H9 (cell line): Measurements from ENCODE around the gene CTIF. TPM values are rescaled to one million over a fixed set of nuclear protein-coding genes. Genes with fewer than 3 reads are reported as not detected.

Source experiments
- DNase-seq: peaks from one replicate; pipeline ENCODE4 v3.0.0-alpha.2; 2017
- H2AFZ ChIP-seq: one replicate; pipeline ENCODE4 v1.6.1; 2013; ENCODE audit warnings: mild to moderate bottlenecking, low read length, control low read depth, moderate library complexity
- H2AK5ac ChIP-seq: 2 replicates; pipeline ENCODE4 v1.6.1; 2013; ENCODE audit warnings: low read length, control low read depth, mixed read lengths; ENCODE audit not compliant: insufficient read length
- H2BK120ac ChIP-seq: one replicate; pipeline ENCODE4 v1.6.1; 2013; ENCODE audit warnings: low read depth, mild to moderate bottlenecking, low read length, control low read depth, inconsistent platforms; ENCODE audit not compliant: poor library complexity, severe bottlenecking
- H2BK12ac ChIP-seq: 2 replicates; pipeline ENCODE4 v1.6.1; 2013; ENCODE audit warnings: low read length, control low read depth, mixed read lengths, low read depth; ENCODE audit not compliant: insufficient read length
- H2BK15ac ChIP-seq: 2 replicates; pipeline ENCODE4 v1.6.1; 2013; ENCODE audit warnings: low read depth, low read length, control low read depth
- H2BK20ac ChIP-seq: one replicate; pipeline ENCODE4 v1.6.1; 2013; ENCODE audit warnings: low read depth, mild to moderate bottlenecking, low read length, control low read depth, inconsistent platforms; ENCODE audit not compliant: poor library complexity, severe bottlenecking
- H2BK5ac ChIP-seq: 2 replicates; pipeline ENCODE4 v1.6.1; 2013; ENCODE audit warnings: low read length, control low read depth, mixed read lengths; ENCODE audit not compliant: insufficient read length
- H3K14ac ChIP-seq: 2 replicates; pipeline ENCODE4 v1.6.1; 2013; ENCODE audit warnings: low read length, control low read depth; ENCODE audit not compliant: insufficient read depth
- H3K18ac ChIP-seq: 2 replicates; pipeline ENCODE4 v1.6.1; 2013; ENCODE audit warnings: low read depth, mild to moderate bottlenecking, mixed read lengths, low read length, control low read depth; ENCODE audit not compliant: insufficient read length
- H3K23ac ChIP-seq: 2 replicates; pipeline ENCODE4 v1.6.1; 2013; ENCODE audit warnings: low read length, control low read depth, mixed read lengths, low read depth; ENCODE audit not compliant: insufficient read length
- H3K23me2 ChIP-seq: 2 replicates; pipeline ENCODE4 v1.6.1; 2013; ENCODE audit warnings: low read depth, mild to moderate bottlenecking, mixed read lengths, low read length, control low read depth; ENCODE audit not compliant: insufficient read length, poor library complexity, severe bottlenecking
- H3K27ac ChIP-seq: 2 replicates; pipeline ENCODE4 v1.5.1; 2013; ENCODE audit warnings: low read length, control low read depth, mixed read lengths, low read depth; ENCODE audit not compliant: insufficient read length
- H3K27me3 ChIP-seq: 2 replicates; pipeline ENCODE4 v1.6.1; 2013; ENCODE audit warnings: low read length, control low read depth, inconsistent platforms; ENCODE audit not compliant: insufficient read depth
- H3K4ac ChIP-seq: 2 replicates; pipeline ENCODE4 v1.6.1; 2013; ENCODE audit warnings: low read depth, mild to moderate bottlenecking, control low read depth, inconsistent platforms, low read length, moderate library complexity
- H3K4me1 ChIP-seq: 2 replicates; pipeline ENCODE4 v1.6.1; 2013; ENCODE audit warnings: low read length, control low read depth, inconsistent platforms; ENCODE audit not compliant: insufficient read depth
- H3K4me2 ChIP-seq: 2 replicates; pipeline ENCODE4 v1.6.1; 2013; ENCODE audit warnings: low read length, control low read depth, mixed read lengths; ENCODE audit not compliant: insufficient read length, insufficient read depth
- H3K56ac ChIP-seq: 2 replicates; pipeline ENCODE4 v1.6.1; 2013; ENCODE audit warnings: low read depth, mild to moderate bottlenecking, mixed read lengths, low read length, control low read depth; ENCODE audit not compliant: insufficient read length
- H3K79me1 ChIP-seq: 2 replicates; pipeline ENCODE4 v1.6.1; 2013; ENCODE audit warnings: low read depth, mild to moderate bottlenecking, moderate library complexity, low read length, control low read depth, inconsistent platforms; ENCODE audit not compliant: insufficient read depth, poor library complexity, severe bottlenecking
- H3K79me2 ChIP-seq: 2 replicates; pipeline ENCODE4 v1.6.1; 2013; ENCODE audit warnings: low read length, control low read depth, inconsistent platforms; ENCODE audit not compliant: insufficient read depth
- H3K9ac ChIP-seq: 2 replicates; pipeline ENCODE4 v1.6.1; 2013; ENCODE audit warnings: low read length, control low read depth, mixed read lengths; ENCODE audit not compliant: insufficient read length; ENCODE audit errors: extremely low read depth
- H3K9me3 ChIP-seq: one replicate; pipeline ENCODE4 v1.6.1; 2013; ENCODE audit warnings: low read depth, low read length, inconsistent platforms; ENCODE audit not compliant: control insufficient read depth
- H3T11ph ChIP-seq: one replicate; pipeline ENCODE4 v1.6.1; 2013; ENCODE audit warnings: mild to moderate bottlenecking, low read length, control low read depth, inconsistent platforms
- H4K20me1 ChIP-seq: one replicate; pipeline ENCODE4 v1.6.1; 2013; ENCODE audit not compliant: control insufficient read depth, insufficient read length, insufficient read depth
- H4K5ac ChIP-seq: 2 replicates; pipeline ENCODE4 v1.6.1; 2013; ENCODE audit warnings: low read depth, mild to moderate bottlenecking, mixed read lengths, low read length, control low read depth; ENCODE audit not compliant: insufficient read length
- H4K8ac ChIP-seq: replicated peaks from 2 replicates; pipeline ENCODE4 v1.6.1; 2013; ENCODE audit warnings: low read length, control low read depth, mixed read lengths, low read depth; ENCODE audit not compliant: insufficient read length
- H4K91ac ChIP-seq: 2 replicates; pipeline ENCODE4 v1.6.1; 2013; ENCODE audit warnings: low read depth, mild to moderate bottlenecking, moderate library complexity, mixed read lengths, low read length, control low read depth; ENCODE audit not compliant: insufficient read length
- H3K27ac Mint-ChIP-seq, 3 experiments: 2 replicates in 2 of 3; 3 replicates in 1 of 3; pipeline ENCODE4 v1.8.0; 2020 to 2021; ENCODE audit warnings: mixed read lengths in 3 of 3, mild to moderate bottlenecking in 1 of 3, moderate library complexity in 1 of 3
- H3K27me3 Mint-ChIP-seq: 2 replicates; pipeline ENCODE4 v1.8.0; 2021; ENCODE audit warnings: low read depth, mild to moderate bottlenecking, moderate library complexity, mixed read lengths
- H3K36me3 Mint-ChIP-seq, 3 experiments: 2 replicates in 2 of 3; 3 replicates in 1 of 3; pipeline ENCODE4 v1.8.0; 2020 to 2021; ENCODE audit warnings: low read depth in 3 of 3, mixed read lengths in 3 of 3; ENCODE audit not compliant: insufficient read depth in 1 of 3
- H3K4me1 Mint-ChIP-seq, 2 experiments: 2 replicates each; pipeline ENCODE4 v1.8.0; 2020; ENCODE audit warnings: mixed read lengths in 2 of 2
- H3K4me3 Mint-ChIP-seq, 2 experiments: 2 replicates in 1 of 2; 3 replicates in 1 of 2; pipeline ENCODE4 v1.8.0; 2020 to 2021; ENCODE audit warnings: mild to moderate bottlenecking in 2 of 2, mixed read lengths in 2 of 2, moderate library complexity in 1 of 2
- H3K9me3 Mint-ChIP-seq, 2 experiments: 2 replicates in 1 of 2; 3 replicates in 1 of 2; pipeline ENCODE4 v1.8.0; 2020; ENCODE audit warnings: mild to moderate bottlenecking in 2 of 2, mixed read lengths in 2 of 2, moderate library complexity in 1 of 2
- WGBS: extraction: QIAGEN DNeasy Blood & Tissue Kit; methylation state at CpG from one replicate; pipeline ENCODE4 v1.1.7; 2013; ENCODE audit warnings: missing lambda C conversion rate, low lambda C conversion rate, mixed read lengths; ENCODE audit not compliant: insufficient read length; ENCODE audit errors: extremely low coverage; 5-methylcytosine and 5-hydroxymethylcytosine counted together
- total RNA-seq: library from RNA; stranded (reverse); gene quantifications from 2 replicates; pipeline ENCODE4 v1.2.1, GENCODE V29; 2021
- TF ChIP-seq, protein P1 (sequence below): fragments of 200-600 bp; sonication (generic); conservative IDR thresholded peaks from 3 replicates; pipeline ENCODE4 v1.8.0; 2021; ENCODE audit warnings: antibody characterized with exemption, mild to moderate bottlenecking

CTIF gene
- total RNA-seq, 1 experiment from 2014 or later = 15.8 TPM

DNA sequence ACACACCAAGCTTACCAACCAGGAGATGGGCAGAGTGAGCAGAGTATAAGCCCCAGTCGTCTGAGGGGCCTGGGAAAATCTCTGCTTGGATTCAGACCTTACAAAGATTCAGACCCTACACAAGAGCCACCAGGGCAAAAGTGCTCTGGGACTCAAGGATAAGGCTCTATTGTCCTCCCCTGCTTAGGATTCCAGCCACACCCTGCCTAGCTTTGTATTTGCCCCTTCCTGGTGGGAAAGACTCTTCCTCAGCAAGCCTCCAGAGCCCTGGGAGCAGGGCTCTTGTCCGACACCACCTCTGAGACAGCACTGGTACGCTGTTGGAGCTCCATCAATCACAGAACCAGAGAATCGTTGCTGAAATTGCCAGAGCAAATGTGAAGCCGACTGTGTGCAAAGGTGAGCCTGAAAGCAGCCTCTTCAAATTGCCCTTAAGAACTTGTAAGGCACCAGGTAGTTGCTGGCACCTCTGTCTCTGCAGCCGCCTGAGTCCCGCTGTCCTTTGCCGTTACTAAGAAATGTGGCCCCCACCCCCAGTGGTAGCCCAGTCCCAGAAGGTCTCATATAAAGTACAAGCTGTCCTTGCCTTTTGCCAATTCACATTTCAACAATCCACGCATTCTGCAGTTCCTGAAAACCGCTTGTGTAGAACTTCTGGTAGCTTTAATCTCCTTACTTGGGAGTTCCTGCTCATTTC is 148.7 kb downstream of the CTIF start:
- H3K4me1 Mint-ChIP-seq = peaks cover 2 to 5% of the 10 kb centered on the region in 2 experiments; a peak in 1 of 4 replicates
- Histone ChIP-seq H4K5ac (no peak overlapping the region), H2BK20ac (no peak overlapping the region), H2AK5ac (no peak overlapping the region), H2BK120ac (no peak overlapping the region), H2BK5ac (no peak overlapping the region), H4K20me1 (no peaks in the 10 kb centered on the region), H3K23ac (no peak overlapping the region), H4K8ac (no peak overlapping the region), H3K18ac (no peak overlapping the region), H2BK15ac (no peak overlapping the region), H3K56ac (no peak overlapping the region), H3K4me1 (no peaks in the 10 kb centered on the region), H3K23me2 (no peaks in the 10 kb centered on the region), H3K9me3 (no peaks in the 10 kb centered on the region), H3K79me1 (no peaks in the 10 kb centered on the region), H3T11ph (no peak overlapping the region), H3K4ac (no peak overlapping the region), H2AFZ (no peak overlapping the region), H3K27ac (no peak overlapping the region), H3K9ac (no peak overlapping the region), H3K14ac (no peak overlapping the region; the same call in 1 of the 2 replicates), H3K79me2 (no peaks in the 10 kb centered on the region), H2BK12ac (no peak overlapping the region), H3K27me3 (no peaks in the 10 kb centered on the region), H3K4me2 (no peak overlapping the region), H4K91ac (no peak overlapping the region)
- DNase-seq = no peak
- no CpG with 5 or more reads among the region's 10 CpGs for WGBS
- no peaks in the 10 kb centered on the region for H3K9me3 Mint-ChIP-seq
- TF ChIP-seq, protein P1, sequence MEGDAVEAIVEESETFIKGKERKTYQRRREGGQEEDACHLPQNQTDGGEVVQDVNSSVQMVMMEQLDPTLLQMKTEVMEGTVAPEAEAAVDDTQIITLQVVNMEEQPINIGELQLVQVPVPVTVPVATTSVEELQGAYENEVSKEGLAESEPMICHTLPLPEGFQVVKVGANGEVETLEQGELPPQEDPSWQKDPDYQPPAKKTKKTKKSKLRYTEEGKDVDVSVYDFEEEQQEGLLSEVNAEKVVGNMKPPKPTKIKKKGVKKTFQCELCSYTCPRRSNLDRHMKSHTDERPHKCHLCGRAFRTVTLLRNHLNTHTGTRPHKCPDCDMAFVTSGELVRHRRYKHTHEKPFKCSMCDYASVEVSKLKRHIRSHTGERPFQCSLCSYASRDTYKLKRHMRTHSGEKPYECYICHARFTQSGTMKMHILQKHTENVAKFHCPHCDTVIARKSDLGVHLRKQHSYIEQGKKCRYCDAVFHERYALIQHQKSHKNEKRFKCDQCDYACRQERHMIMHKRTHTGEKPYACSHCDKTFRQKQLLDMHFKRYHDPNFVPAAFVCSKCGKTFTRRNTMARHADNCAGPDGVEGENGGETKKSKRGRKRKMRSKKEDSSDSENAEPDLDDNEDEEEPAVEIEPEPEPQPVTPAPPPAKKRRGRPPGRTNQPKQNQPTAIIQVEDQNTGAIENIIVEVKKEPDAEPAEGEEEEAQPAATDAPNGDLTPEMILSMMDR = no peak
- no peak overlapping the region for H3K4me3 Mint-ChIP-seq
- H3K36me3 Mint-ChIP-seq = peaks cover 0 to 5% (median 2%) of the 10 kb centered on the region in 3 experiments; a peak in 3 of 7 replicates
- H3K27me3 Mint-ChIP-seq = no peaks in the 10 kb centered on the region; the same call in 1 of the 2 replicates
- peak overlapping the region in 1 of 3 experiments; percentile 8; a peak in 1 of 7 replicates for H3K27ac Mint-ChIP-seq
